ENCODE results near the gene CDT1. TPM values are rescaled to one million over a fixed set of nuclear protein-coding genes. Genes with fewer than 3 reads are reported as not detected.

The CDT1 gene
- total RNA-seq, 4 donors from 2014 or later, result 0.17 to 1.4 (median 0.34) TPM; not detected in 1

DNA sequence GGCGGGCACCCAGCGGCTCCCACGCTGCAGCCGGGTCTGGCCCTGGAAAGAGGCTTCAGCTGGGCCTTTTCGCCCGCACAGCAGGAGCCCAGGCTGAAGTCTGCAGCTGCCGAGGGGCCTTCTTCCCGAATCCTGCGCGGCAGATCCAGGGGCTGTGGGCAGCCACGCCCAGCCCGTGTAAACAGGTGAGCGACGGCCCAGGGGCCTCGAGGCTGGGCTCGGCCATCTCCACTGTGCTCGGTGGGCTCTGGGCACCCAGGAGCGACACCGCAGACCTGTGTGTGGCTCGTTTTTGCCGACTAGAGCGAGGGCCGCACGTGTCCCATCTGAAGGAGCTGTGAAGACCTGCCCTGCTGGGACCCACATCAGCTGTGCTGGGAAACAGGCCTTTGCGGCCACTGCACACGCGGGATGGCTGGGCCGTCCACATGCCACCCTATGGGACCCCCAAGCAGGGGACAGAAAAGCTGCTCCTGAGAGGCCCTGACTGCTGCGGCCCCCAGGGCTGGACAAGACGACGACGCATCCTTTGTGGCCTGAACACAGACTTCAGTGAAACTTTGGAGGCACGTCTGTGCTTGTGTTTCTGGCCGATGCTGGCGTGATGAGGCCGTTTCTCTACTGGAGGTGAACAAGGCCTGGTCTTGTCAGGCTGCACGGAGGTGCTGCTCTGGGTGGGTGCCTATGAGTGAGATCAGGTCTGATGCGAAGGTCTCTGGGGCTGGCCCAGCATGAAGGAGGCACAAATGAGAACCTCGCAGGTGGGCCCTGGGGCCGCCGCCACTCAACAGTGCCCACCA, 13.3 kb downstream of the CDT1 start:
- H3K4me3 ChIP-seq, result no peak overlapping the region
- H3K9me3 ChIP-seq, result no peaks in the 10 kb centered on the region
- TF ChIP-seq POLR2A (IDR thresholded peaks at IDR 0.05; ENCODE audit: low read depth) (no peak), EP300 (IDR thresholded peaks at IDR 0.05) (no peak), POLR2AphosphoS5 (IDR thresholded peaks at IDR 0.05) (no peak)
- TF ChIP-seq, protein P1, sequence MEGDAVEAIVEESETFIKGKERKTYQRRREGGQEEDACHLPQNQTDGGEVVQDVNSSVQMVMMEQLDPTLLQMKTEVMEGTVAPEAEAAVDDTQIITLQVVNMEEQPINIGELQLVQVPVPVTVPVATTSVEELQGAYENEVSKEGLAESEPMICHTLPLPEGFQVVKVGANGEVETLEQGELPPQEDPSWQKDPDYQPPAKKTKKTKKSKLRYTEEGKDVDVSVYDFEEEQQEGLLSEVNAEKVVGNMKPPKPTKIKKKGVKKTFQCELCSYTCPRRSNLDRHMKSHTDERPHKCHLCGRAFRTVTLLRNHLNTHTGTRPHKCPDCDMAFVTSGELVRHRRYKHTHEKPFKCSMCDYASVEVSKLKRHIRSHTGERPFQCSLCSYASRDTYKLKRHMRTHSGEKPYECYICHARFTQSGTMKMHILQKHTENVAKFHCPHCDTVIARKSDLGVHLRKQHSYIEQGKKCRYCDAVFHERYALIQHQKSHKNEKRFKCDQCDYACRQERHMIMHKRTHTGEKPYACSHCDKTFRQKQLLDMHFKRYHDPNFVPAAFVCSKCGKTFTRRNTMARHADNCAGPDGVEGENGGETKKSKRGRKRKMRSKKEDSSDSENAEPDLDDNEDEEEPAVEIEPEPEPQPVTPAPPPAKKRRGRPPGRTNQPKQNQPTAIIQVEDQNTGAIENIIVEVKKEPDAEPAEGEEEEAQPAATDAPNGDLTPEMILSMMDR (IDR thresholded peaks at IDR 0.05), result no peak
- H3K36me3 ChIP-seq, result peaks cover 3 to 20% (median 16%) of the 10 kb centered on the region in 4 donors
- no peak overlapping the region for H3K27ac ChIP-seq (replicated peaks in 1 of 4)
- peaks cover 10 to 17% (median 17%) of the 10 kb centered on the region in 4 donors for H3K4me1 ChIP-seq
- H3K27me3 ChIP-seq, result no peaks in the 10 kb centered on the region
- DNase-seq (ENCODE audit: extremely low spot score), result no peak
- WGBS, result 91% methylated on average over 21 of the region's 41 CpGs
- intact Hi-C loops (cut with DNase I), result loop anchor here (10.0 kb wide), 1 partner anchor 358 kb away; the partner anchor contains the start of gene CDH15

DNA sequence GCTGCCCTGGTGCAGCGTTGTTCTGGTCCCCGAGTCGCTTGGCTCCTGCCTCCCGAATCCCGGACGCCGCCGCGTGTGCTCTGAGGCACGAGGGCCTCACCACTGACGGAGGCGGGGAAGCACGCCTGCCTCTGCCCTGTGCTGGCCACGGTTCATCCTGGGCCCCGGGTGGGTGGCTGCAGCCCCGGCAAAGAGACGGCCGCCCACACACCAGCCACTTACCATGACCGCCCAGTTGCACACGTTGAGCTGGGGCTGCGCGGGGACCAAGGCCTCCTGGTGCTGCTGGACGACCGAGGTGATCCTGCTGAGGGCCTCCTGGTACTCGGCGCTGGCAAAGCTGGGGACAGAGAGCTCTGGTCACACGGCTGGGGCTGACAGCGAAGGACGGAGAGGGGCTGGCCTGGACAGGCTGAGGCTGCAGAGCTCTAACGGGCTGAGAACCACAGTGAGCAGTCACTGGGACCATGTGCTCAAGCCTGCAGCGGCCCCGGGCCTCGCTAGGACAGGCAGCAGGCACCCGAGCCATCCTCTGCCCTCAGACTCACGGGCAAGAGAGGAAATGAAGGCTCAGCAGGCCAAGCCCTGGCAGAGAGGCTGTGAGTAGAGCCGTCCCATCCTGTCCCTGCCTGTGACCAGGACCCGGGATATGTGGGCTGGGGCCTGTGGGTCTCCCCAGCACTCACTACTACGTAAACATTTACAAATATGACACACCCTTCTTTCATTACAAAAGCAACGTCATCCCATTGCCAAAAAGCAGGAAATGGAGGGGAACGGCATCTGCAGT, 14.4 kb downstream of the CDT1 start:
- Histone ChIP-seq H3K27ac (replicated peaks in 1 of 4) (no peak overlapping the region), H3K4me1 (peaks cover 1 to 7% (median 6%) of the 10 kb centered on the region in 4 donors), H3K36me3 (peaks cover 12 to 31% (median 26%) of the 10 kb centered on the region in 4 donors), H3K4me3 (no peak overlapping the region), H3K9me3 (no peaks in the 10 kb centered on the region), H3K27me3 (no peaks in the 10 kb centered on the region)
- DNase-seq (ENCODE audit: extremely low spot score), result no peak
- TF ChIP-seq POLR2AphosphoS5 (IDR thresholded peaks at IDR 0.05), result no peak
- TF ChIP-seq, protein P1 (IDR thresholded peaks at IDR 0.05), result no peak
- no peak for TF ChIP-seq POLR2A (IDR thresholded peaks at IDR 0.05; ENCODE audit: low read depth)
- TF ChIP-seq EP300 (IDR thresholded peaks at IDR 0.05), result no peak
- intact Hi-C loops (cut with DNase I), result loop anchor here (10.0 kb wide), 1 partner anchor 357 kb away; the partner anchor contains the start of gene CDH15
- 78% methylated on average over 21 of the region's 40 CpGs for WGBS

DNA sequence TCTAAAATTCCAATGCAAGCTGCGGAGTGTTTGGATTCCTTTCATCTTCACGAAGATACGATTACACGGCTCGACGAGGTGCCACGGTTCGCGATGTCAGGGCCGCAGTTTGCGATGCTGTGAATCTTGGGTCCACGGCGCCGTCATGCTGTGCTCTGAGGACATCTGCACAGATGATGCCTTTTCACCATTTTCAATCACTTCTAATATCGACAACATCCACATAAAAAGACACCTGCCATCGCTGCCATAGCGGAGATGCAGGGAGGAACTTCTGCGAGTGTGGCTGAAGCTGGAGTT, 14.9 kb downstream of the CDT1 start:
- Histone ChIP-seq H3K27me3 (no peaks in the 10 kb centered on the region), H3K9me3 (no peaks in the 10 kb centered on the region), H3K4me1 (peaks cover 0 to 2% (median under 1%) of the 10 kb centered on the region in 4 donors), H3K4me3 (no peak overlapping the region), H3K27ac (replicated peaks in 1 of 4) (no peak overlapping the region), H3K36me3 (peaks cover 12 to 33% (median 29%) of the 10 kb centered on the region in 4 donors)
- no peak for TF ChIP-seq POLR2A (IDR thresholded peaks at IDR 0.05; ENCODE audit: low read depth)
- no peak for TF ChIP-seq EP300 (IDR thresholded peaks at IDR 0.05)
- no peak for TF ChIP-seq POLR2AphosphoS5 (IDR thresholded peaks at IDR 0.05)
- TF ChIP-seq, protein P1 (IDR thresholded peaks at IDR 0.05), result no peak
- intact Hi-C loops (cut with DNase I), result loop anchor here (10.0 kb wide), 1 partner anchor 356 kb away; the partner anchor contains the start of gene CDH15
- DNase-seq (ENCODE audit: extremely low spot score), result no peak
- WGBS, result 82% methylated on average over 18 of the region's 18 CpGs

DNA sequence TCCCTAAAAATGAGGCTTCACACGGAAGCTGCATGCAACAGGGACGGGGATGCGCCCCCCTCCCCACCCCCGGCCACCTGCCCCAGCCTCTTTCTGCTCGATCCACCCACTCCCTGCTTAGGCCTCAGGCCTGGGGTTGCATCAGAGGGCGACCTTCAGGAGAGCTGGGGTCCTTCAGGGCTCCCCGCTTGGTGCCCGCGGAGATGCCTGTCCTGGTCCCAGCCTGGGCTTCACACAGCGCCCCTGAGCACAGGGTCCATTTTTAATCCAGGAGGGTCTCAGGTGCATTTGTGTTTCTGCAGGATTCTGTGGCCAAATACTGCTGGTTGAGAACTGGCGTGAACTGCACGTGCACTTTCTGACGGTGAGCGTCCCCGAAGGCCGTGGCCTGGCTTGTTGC, 15.5 kb downstream of the CDT1 start:
- no peak for TF ChIP-seq POLR2A (IDR thresholded peaks at IDR 0.05; ENCODE audit: low read depth)
- TF ChIP-seq POLR2AphosphoS5 (IDR thresholded peaks at IDR 0.05), result no peak
- TF ChIP-seq, protein P1 (IDR thresholded peaks at IDR 0.05), result no peak
- TF ChIP-seq EP300 (IDR thresholded peaks at IDR 0.05), result no peak
- WGBS, result 90% methylated on average over 16 of the region's 16 CpGs
- no peak for DNase-seq (ENCODE audit: extremely low spot score)
- no peaks in the 10 kb centered on the region for H3K4me1 ChIP-seq
- H3K27ac ChIP-seq (replicated peaks in 1 of 4), result no peak overlapping the region
- H3K4me3 ChIP-seq, result no peak overlapping the region
- intact Hi-C loops (cut with DNase I), result loop anchor here (10.0 kb wide), 1 partner anchor 356 kb away; the partner anchor contains the start of gene CDH15
- H3K36me3 ChIP-seq, result peaks cover 13 to 39% (median 33%) of the 10 kb centered on the region in 4 donors
- H3K27me3 ChIP-seq, result no peaks in the 10 kb centered on the region
- H3K9me3 ChIP-seq, result no peaks in the 10 kb centered on the region

Data from esophagus muscularis mucosa (tissue), 4 donors.